Measurements from ENCODE around the gene KIF11.

DNA sequence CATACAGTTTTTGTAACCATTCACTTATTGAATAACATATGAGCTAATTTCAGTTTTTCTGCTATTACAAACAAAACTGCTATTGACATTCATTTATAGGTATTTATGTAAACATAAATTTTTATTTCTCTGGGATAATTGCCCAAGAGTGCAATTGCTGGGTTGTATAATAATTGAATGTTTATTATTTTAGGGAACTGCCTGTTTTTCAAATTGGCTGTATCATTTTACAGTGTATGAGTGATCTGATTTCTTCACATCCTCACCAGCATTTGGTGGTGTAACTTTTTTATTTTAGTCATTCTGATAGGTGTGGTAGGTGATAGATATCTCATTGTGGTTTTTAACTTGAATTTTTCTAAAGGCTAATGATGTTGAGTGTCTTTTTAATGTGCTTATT lies 26.4 kb downstream of the KIF11 start:
- TF ChIP-seq, protein P1, sequence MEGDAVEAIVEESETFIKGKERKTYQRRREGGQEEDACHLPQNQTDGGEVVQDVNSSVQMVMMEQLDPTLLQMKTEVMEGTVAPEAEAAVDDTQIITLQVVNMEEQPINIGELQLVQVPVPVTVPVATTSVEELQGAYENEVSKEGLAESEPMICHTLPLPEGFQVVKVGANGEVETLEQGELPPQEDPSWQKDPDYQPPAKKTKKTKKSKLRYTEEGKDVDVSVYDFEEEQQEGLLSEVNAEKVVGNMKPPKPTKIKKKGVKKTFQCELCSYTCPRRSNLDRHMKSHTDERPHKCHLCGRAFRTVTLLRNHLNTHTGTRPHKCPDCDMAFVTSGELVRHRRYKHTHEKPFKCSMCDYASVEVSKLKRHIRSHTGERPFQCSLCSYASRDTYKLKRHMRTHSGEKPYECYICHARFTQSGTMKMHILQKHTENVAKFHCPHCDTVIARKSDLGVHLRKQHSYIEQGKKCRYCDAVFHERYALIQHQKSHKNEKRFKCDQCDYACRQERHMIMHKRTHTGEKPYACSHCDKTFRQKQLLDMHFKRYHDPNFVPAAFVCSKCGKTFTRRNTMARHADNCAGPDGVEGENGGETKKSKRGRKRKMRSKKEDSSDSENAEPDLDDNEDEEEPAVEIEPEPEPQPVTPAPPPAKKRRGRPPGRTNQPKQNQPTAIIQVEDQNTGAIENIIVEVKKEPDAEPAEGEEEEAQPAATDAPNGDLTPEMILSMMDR (IDR thresholded peaks at IDR 0.05), result no peak
- no peak for TF ChIP-seq POLR2AphosphoS5 (IDR thresholded peaks at IDR 0.05)

Measured in transverse colon (tissue), 4 donors.